ENCODE measurements around the gene TK2.

DNA sequence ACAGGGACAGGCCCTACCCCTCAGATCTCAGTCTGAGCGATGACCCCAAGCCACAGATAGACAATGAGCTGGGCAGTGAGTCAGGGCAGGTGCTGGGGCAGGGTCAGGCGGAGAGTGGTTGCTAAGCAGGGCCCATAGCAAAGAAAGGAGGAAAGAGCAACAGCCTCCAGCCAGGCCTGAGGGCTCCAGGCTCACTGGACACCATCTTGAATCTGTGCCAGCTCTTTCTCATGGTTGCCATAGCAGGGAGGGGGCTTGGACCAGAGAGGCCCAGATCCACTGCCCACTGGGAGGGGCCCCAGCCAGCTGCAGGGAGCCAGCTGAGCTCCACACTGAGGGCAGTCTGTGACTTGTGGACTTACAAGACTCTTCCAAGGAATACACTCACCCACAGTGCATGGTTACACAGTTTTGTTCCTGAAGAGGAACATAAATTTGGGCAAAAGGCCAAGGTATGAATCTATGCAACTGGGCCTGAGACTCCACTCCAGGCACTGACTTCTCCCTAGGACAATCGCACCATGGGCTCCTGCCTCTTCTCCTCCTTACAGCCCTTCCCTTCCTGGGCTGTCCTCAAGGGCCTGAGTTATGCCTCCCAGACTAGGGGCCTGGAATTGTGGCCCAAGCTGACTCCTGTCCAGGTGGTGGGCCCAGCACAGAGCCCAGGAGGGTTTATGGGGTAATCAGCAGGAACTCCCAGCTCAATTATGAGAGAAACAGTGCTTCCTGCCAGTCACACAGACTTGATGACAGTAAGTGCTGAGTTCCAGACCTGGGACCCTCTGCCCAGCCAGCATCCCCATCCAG is 62.9 kb downstream of the TK2 start:
- no peak for TF ChIP-seq EGR1 (conservative IDR thresholded peaks at IDR 0.05)
- TF ChIP-seq RAD21 (CRISPR knock-in tag; conservative IDR thresholded peaks at IDR 0.05 in 1 of 2, IDR thresholded peaks at IDR 0.05 in 1 of 2), result no peak
- no peak for TF ChIP-seq CTBP1 (IDR thresholded peaks at IDR 0.05; ENCODE audit: borderline replicate concordance)
- no peak for TF ChIP-seq HNRNPLL (IDR thresholded peaks at IDR 0.05; ENCODE audit: low read depth, low read length, poor library complexity, severe bottlenecking)
- no peak for TF ChIP-seq MAFK (IDR thresholded peaks at IDR 0.05; ENCODE audit: low read length)
- no peak for TF ChIP-seq ATF4 (CRISPR knock-in tag; IDR thresholded peaks at IDR 0.05)
- no peak for TF ChIP-seq BCLAF1 (IDR thresholded peaks at IDR 0.05; ENCODE audit: borderline replicate concordance in 1 of 2, control insufficient read depth in 1 of 2, low read depth in 2 of 2, low read length in 1 of 2)
- no peak for TF ChIP-seq SAP30 (IDR thresholded peaks at IDR 0.05; ENCODE audit: borderline replicate concordance, insufficient read depth, low read depth, low read length, poor library complexity, severe bottlenecking)
- TF ChIP-seq JUN (IDR thresholded peaks at IDR 0.05; ENCODE audit: borderline replicate concordance, low read depth, low read length), result no peak
- TF ChIP-seq JUN (CRISPR knock-in tag; IDR thresholded peaks at IDR 0.05; ENCODE audit: borderline replicate concordance), result no peak
- no peak for TF ChIP-seq ETS1 (conservative IDR thresholded peaks at IDR 0.05; ENCODE audit: control insufficient read depth, low read depth, low read length)
- TF ChIP-seq THRA (IDR thresholded peaks at IDR 0.05), result no peak
- TF ChIP-seq HMGXB4 (CRISPR knock-in tag; IDR thresholded peaks at IDR 0.05), result no peak
- no peak for TF ChIP-seq TBP (optimal IDR thresholded peaks at IDR 0.05; ENCODE audit: low read depth, low read length)
- TF ChIP-seq NRF1 (conservative IDR thresholded peaks at IDR 0.05 in 1 of 2, IDR thresholded peaks at IDR 0.05 in 1 of 2), result no peak
